ENCODE results near the gene KRTAP10-10. TPM values are rescaled to one million over a fixed set of nuclear protein-coding genes. Genes with fewer than 3 reads are reported as not detected.
A peak's percentile ranks its signal among the peaks of the same experiment; 100 is the strongest.
"Not testable (repeated sequence)": the region's sequence is repeated elsewhere in the genome, so short reads cannot be mapped to it uniquely, and the experiment has no call there.

Gene KRTAP10-10
- total RNA-seq, 2 experiments from 2014 or later: not detected

GRCh38 chr21:44610157-44610843 is 26.9 kb upstream of the KRTAP10-10 start:
- H3K27me3 Mint-ChIP-seq; CTCF ChIA-PET; H3K36me3 Mint-ChIP-seq; POLR2A ChIA-PET; intact Hi-C loops (cut with micrococcal nuclease); H3K4me3 Mint-ChIP-seq; H3K4me1 Mint-ChIP-seq (ENCODE audit: low read depth); DNase-seq; H3K27ac Mint-ChIP-seq: not testable (repeated sequence)
- H3K9me3 Mint-ChIP-seq: peaks cover 29% of the 10 kb centered on the region

DNA sequence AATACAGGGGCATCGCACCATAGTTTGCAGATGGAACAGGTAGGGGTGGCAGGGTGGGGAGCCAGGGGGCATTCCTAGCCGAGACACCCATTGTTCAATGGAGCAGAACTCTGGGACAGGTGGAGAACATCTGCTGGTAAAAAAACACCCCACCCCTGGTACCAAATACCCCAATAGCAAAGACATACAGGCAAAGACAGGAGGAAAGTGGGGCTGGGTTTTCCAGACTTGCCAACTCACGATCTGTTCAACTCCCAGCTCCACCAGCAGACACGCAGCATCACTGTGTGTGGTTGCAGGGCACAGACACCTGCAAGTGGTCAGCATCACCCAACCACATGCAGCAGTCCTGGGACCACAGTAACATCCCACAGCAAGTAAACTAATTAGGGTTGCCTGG is 25.6 kb upstream of the KRTAP10-10 start:
- Mint-ChIP-seq H3K27me3 (no peaks in the 10 kb centered on the region), H3K4me3 (no peak overlapping the region), H3K4me1 (ENCODE audit: low read depth) (peaks cover 5% of the 10 kb centered on the region), H3K27ac (no peak overlapping the region), H3K9me3 (peaks cover 29% of the 10 kb centered on the region), H3K36me3 (peaks cover 4% of the 10 kb centered on the region)
- ChIA-PET CTCF (no interaction called here), POLR2A (no interaction called here)
- DNase-seq: no peak
- intact Hi-C loops (cut with micrococcal nuclease): no loop called here

DNA sequence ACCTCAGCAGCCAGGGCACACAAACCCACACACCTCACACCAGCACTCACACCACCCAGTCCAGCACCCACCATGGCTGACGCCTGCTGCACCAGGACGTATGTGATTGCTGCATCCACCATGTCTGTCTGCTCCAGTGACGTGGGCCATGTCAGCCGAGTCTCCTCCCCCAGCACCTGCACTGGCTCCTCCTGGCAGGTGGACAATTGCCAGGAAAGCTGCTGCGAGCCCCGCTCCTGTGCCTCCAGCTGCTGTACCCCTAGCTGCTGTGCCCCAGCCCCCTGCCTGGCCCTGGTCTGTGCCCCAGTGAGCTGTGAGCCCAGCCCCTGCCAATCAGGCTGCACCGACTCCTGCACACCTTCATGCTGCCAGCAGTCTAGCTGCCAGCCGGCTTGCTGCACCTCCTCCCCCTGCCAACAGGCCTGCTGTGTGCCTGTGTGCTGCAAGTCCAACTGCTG is 25.1 kb upstream of the KRTAP10-10 start, which contains the start of gene KRTAP10-8:
Gene KRTAP10-8, plus strand, starts transcription at position 51 of the 458 bp plus-strand sequence. Its CDS starts 22 bp downstream, at position 73.
- ChIA-PET CTCF (no interaction called here), POLR2A (no interaction called here)
- H3K36me3 Mint-ChIP-seq: peaks cover 4% of the 10 kb centered on the region
- H3K27ac Mint-ChIP-seq: no peak within 1 kb of the TSS
- no peak within 1 kb of the TSS for H3K4me3 Mint-ChIP-seq
- H3K27me3 Mint-ChIP-seq: no peaks in the 10 kb centered on the region
- peaks cover 7% of the 10 kb centered on the region for H3K4me1 Mint-ChIP-seq (ENCODE audit: low read depth)
- peaks cover 27% of the 10 kb centered on the region for H3K9me3 Mint-ChIP-seq
- no peak for DNase-seq
- intact Hi-C loops (cut with micrococcal nuclease): no loop called here

- H3K36me3 Mint-ChIP-seq: peaks cover 4% of the 10 kb centered on the region
- no peak overlapping the region for H3K4me3 Mint-ChIP-seq
- peaks cover 13% of the 10 kb centered on the region for H3K4me1 Mint-ChIP-seq (ENCODE audit: low read depth)
- POLR2A ChIA-PET: no interaction called here
- H3K9me3 Mint-ChIP-seq: peaks cover 27% of the 10 kb centered on the region
- H3K27me3 Mint-ChIP-seq: no peaks in the 10 kb centered on the region
- intact Hi-C loops (cut with micrococcal nuclease): no loop called here
- no peak for DNase-seq
- no peak overlapping the region for H3K27ac Mint-ChIP-seq
- CTCF ChIA-PET: no interaction called here
Observed at GRCh38 chr21:44612669-44613229, 24.4 kb upstream of the KRTAP10-10 start.

DNA sequence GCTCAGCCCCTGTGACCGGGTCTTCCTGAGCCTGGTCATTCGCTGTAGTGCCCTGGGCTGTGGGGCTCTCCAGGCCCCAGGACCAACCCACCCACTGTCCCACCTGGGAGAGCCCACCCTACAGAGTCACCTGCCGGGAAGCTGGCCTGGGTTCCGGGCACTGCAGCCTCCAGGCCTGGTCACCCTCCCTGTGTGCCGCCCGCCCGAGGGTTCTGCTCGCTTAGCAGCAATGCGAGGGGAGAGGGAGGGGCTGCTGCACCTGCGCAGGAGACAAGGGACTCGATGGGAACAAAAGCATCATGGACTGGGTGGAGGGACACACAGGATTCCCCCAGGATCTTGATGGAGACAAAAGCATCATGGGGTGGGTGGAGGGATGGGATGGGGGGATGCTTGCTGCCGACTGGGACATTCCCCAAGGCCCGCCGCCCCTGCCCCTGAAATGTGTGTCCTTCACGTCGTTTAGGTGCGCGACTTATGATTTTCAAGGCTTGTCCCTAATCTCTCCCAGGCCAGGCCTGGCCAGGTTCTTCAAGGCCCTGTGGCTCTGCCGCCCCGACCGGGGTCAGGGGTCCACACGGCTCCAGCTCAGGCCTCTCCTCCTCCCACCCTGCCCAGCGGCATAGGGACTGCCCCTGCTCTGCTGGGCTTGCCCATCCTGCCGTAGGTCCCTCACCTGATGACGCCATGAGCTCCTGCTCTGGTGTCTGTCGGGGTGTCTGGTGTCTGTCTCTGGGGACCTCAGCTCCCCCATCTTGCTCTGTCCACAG is 23.6 kb upstream of the KRTAP10-10 start:
- intact Hi-C loops (cut with micrococcal nuclease): no loop called here
- Mint-ChIP-seq H3K36me3 (peaks cover 4% of the 10 kb centered on the region), H3K27me3 (no peaks in the 10 kb centered on the region), H3K4me1 (ENCODE audit: low read depth) (peaks cover 21% of the 10 kb centered on the region), H3K9me3 (peaks cover 27% of the 10 kb centered on the region), H3K27ac (no peak overlapping the region), H3K4me3 (no peak overlapping the region)
- CTCF ChIA-PET: no interaction called here
- POLR2A ChIA-PET: no interaction called here
- DNase-seq: no peak

- no peak for DNase-seq
- intact Hi-C loops (cut with micrococcal nuclease): no loop called here
- Mint-ChIP-seq H3K36me3 (peaks cover 8% of the 10 kb centered on the region), H3K4me1 (ENCODE audit: low read depth) (peaks cover 27% of the 10 kb centered on the region), H3K27ac (no peak overlapping the region), H3K4me3 (no peak overlapping the region), H3K27me3 (no peaks in the 10 kb centered on the region), H3K9me3 (peaks cover 28% of the 10 kb centered on the region)
- ChIA-PET POLR2A (no interaction called here), CTCF (no interaction called here)
Observed at GRCh38 chr21:44614161-44614631, 23.0 kb upstream of the KRTAP10-10 start.

DNA sequence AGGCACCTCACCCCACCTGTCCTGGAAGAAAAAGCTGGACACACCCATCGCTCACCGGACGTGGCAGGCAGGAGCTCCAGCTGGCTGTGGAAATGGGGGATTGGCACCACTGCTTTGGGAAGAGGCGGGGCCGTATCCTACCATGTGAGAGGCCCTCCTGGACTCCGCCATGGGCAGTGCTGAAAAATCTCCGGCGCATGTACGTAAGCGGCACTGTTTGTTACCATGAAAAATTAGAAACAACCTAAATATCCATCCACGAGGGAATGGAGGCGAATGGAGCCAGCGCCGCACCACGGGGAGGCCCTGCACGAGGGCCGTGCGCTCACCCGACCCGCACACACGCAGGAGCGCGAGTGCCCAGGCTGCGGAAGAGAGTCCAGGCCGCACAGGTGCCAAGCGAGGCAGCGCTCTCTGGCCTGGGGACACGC is 22.2 kb upstream of the KRTAP10-10 start:
- Mint-ChIP-seq H3K27ac (no peak overlapping the region), H3K4me1 (ENCODE audit: low read depth) (peaks cover 35% of the 10 kb centered on the region), H3K4me3 (no peak overlapping the region), H3K36me3 (peaks cover 14% of the 10 kb centered on the region), H3K27me3 (no peaks in the 10 kb centered on the region), H3K9me3 (peaks cover 28% of the 10 kb centered on the region)
- ChIA-PET CTCF (no interaction called here), POLR2A (no interaction called here)
- no peak for DNase-seq
- intact Hi-C loops (cut with micrococcal nuclease): no loop called here

DNA sequence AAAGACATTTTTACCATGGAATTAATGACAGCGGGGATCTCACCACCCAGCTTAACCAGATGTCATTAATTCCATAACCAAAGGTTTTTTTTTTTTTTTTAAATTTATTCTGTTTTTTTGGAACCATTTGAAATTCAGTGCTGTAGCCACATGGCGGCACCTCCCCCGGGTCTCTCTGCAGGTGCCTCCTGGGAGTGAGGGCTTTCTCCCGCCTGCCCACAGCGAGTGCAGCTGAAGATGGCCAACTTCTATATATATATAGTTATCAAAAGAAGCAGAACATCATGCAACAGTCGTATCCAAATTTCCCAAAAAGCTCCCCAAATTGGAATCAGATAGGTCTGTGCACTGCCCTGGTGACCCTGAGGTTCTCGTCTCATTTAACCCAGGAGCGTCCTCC is 21.7 kb upstream of the KRTAP10-10 start:
- H3K4me3 Mint-ChIP-seq: no peak overlapping the region
- H3K36me3 Mint-ChIP-seq: peaks cover 16% of the 10 kb centered on the region
- CTCF ChIA-PET: no interaction called here
- POLR2A ChIA-PET: no interaction called here
- peaks cover 26% of the 10 kb centered on the region for H3K9me3 Mint-ChIP-seq
- no peak for DNase-seq
- H3K4me1 Mint-ChIP-seq (ENCODE audit: low read depth): peaks cover 37% of the 10 kb centered on the region
- H3K27ac Mint-ChIP-seq: no peak overlapping the region
- intact Hi-C loops (cut with micrococcal nuclease): no loop called here
- H3K27me3 Mint-ChIP-seq: no peaks in the 10 kb centered on the region

DNA sequence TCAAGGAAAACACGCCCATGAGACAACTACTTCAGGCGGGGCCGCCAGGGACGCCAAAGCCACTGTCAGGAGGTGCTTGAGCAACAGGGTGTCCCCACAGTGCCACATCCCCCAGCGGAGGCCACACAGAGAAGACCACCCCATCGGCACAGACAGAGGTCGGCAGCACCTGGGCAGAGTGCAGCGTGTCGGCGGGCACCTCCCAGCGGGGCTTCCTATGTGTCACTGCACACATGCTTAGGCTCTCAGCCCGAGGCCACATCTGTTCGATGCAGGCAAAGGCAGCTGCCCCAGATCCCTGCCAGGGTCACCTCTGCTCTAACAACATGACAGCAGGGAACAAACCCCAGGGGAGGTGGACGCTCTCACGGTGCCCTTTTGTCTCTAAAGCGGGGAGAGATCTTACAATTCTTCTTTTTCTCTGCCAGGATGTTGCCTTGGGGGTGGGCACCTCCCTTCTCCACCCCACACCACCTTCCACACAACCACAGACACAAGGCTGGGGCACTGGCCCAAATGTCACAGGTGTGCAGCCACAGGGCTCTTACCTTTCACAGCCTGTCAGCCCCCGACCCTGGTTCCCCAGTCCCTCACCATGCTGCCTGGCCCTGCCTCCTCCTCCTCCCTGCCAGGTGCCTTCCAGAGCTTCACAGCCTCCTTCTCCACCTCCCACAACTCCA is 21.1 kb upstream of the KRTAP10-10 start:
- H3K27me3 Mint-ChIP-seq: no peaks in the 10 kb centered on the region
- CTCF ChIA-PET: interaction anchor here (1.0 kb wide), 1 partner anchor 105 kb away, joined by 3 read pairs; no protein-coding TSS in a partner anchor
- H3K9me3 Mint-ChIP-seq: peaks cover 26% of the 10 kb centered on the region
- POLR2A ChIA-PET: no interaction called here
- no peak overlapping the region for H3K4me3 Mint-ChIP-seq
- no peak overlapping the region for H3K27ac Mint-ChIP-seq
- DNase-seq: no peak
- H3K4me1 Mint-ChIP-seq (ENCODE audit: low read depth): peaks cover 38% of the 10 kb centered on the region
- intact Hi-C loops (cut with micrococcal nuclease): no loop called here
- H3K36me3 Mint-ChIP-seq: peaks cover 21% of the 10 kb centered on the region

DNA sequence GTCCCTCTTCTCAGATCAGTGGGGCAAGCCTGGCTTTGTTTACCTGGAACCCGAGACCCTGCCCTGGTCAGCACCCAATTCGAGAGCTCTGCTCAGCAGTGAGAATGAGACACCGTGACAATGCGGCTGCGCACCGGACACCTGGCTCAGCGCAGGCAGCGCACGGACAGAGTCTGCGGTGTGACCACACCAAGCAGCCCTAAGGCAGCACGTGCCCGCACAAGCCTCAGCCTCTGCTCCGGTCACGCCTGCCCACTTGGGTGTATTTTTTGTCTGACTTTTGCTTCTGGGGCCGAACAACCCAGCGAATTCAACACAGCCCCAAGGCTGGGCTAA is 20.6 kb upstream of the KRTAP10-10 start:
- ChIA-PET CTCF (interaction anchor here (1.0 kb wide), 1 partner anchor 106 kb away, joined by 3 read pairs; no protein-coding TSS in a partner anchor), POLR2A (no interaction called here)
- Mint-ChIP-seq H3K4me1 (ENCODE audit: low read depth) (peaks cover 38% of the 10 kb centered on the region), H3K27ac (no peak overlapping the region), H3K27me3 (no peaks in the 10 kb centered on the region), H3K36me3 (peaks cover 20% of the 10 kb centered on the region), H3K4me3 (no peak overlapping the region), H3K9me3 (peaks cover 21% of the 10 kb centered on the region)
- intact Hi-C loops (cut with micrococcal nuclease): no loop called here
- DNase-seq: no peak

GRCh38 chr21:44617071-44617501 is 20.1 kb upstream of the KRTAP10-10 start:
- no peaks in the 10 kb centered on the region for H3K27me3 Mint-ChIP-seq

GRCh38 chr21:44618504-44618903 is 18.7 kb upstream of the KRTAP10-10 start:
- peaks cover 22% of the 10 kb centered on the region for H3K9me3 Mint-ChIP-seq
- peaks cover 22% of the 10 kb centered on the region for H3K36me3 Mint-ChIP-seq
- ChIA-PET POLR2A (interaction anchor here (1.0 kb wide), 1 partner anchor 39 kb away, joined by 4 read pairs; the partner anchor contains the start of gene KRTAP12-3), CTCF (interaction anchor here (1.0 to 1.6 kb wide), 2 partner anchors 38 to 175 kb away, joined by 3 to 9 read pairs; no protein-coding TSS in a partner anchor)
- peak overlapping the region; percentile 30 for H3K4me3 Mint-ChIP-seq
- no peaks in the 10 kb centered on the region for H3K27me3 Mint-ChIP-seq
- DNase-seq: peak; percentile 29
- intact Hi-C loops (cut with micrococcal nuclease): no loop called here
- peak overlapping the region; percentile 92 for H3K27ac Mint-ChIP-seq
- peaks cover 38% of the 10 kb centered on the region for H3K4me1 Mint-ChIP-seq (ENCODE audit: low read depth)

More at GRCh38 chr21:44617071-44617501, 20.1 kb upstream of the KRTAP10-10 start:
- peaks cover 19% of the 10 kb centered on the region for H3K9me3 Mint-ChIP-seq
- no peak for DNase-seq
- peaks cover 38% of the 10 kb centered on the region for H3K4me1 Mint-ChIP-seq (ENCODE audit: low read depth)
- ChIA-PET POLR2A (no interaction called here), CTCF (interaction anchor here (0.7 to 1.0 kb wide), 2 partner anchors 106 to 126 kb away, joined by 3 read pairs; no protein-coding TSS in a partner anchor)
- intact Hi-C loops (cut with micrococcal nuclease): no loop called here
- H3K36me3 Mint-ChIP-seq: peaks cover 20% of the 10 kb centered on the region
- peak overlapping the region; percentile 33 for H3K27ac Mint-ChIP-seq
- H3K4me3 Mint-ChIP-seq: no peak overlapping the region
